Panc1 (cell line): ENCODE measurements around the gene CROCC2. TPM values are rescaled to one million over a fixed set of nuclear protein-coding genes. Genes with fewer than 3 reads are reported as not detected.

Source experiments
- ATAC-seq: fragments of 200-7000 bp; cut with Tn5 transposase; 2 replicates; pipeline ENCODE4 v1.9.1; 2020; ENCODE audit warnings: mild to moderate bottlenecking, moderate library complexity
- BruUV-seq: library from RNA; stranded (reverse); fragments of 400-500 nt; replicated peaks from 2 replicates; lab custom pipeline; 2021; lab: Mats Ljungman, UMichigan
- CTCF ChIA-PET: fragments of 300-600 bp; sonication (Branson Sonifier 250); formaldehyde crosslinking; loops from one replicate; lab custom pipeline; 2022; ENCODE audit warnings: antibody characterized with exemption; lab: Charles Lee
- POLR2A ChIA-PET: fragments of 300-600 bp; sonication (Branson Sonifier 250); formaldehyde crosslinking; loops from one replicate; lab custom pipeline; 2022; ENCODE audit warnings: antibody characterized with exemption; lab: Charles Lee
- DNase-seq: peaks from one replicate; pipeline ENCODE4 v3.0.0-alpha.2; 2010; ENCODE audit warnings: low read depth, low spot score
- H3K27ac ChIP-seq: 2 replicates; pipeline ENCODE4 v1.5.1; 2011; ENCODE audit warnings: mild to moderate bottlenecking, low read length, inconsistent platforms
- H3K27me3 ChIP-seq: fragments of 200-500 bp; sonication (Bioruptor generic); 2 replicates; pipeline ENCODE4 v1.6.0; 2014; ENCODE audit warnings: low read length, inconsistent platforms; ENCODE audit not compliant: control insufficient read depth, insufficient read depth
- H3K36me3 ChIP-seq: fragments of 200-500 bp; sonication (Bioruptor generic); 2 replicates; pipeline ENCODE4 v1.5.1; 2014; ENCODE audit warnings: inconsistent platforms, mild to moderate bottlenecking, low read length, moderate library complexity; ENCODE audit not compliant: control insufficient read depth, insufficient read depth
- H3K4me1 ChIP-seq: 2 replicates; pipeline ENCODE4 v1.5.1; 2011; ENCODE audit warnings: inconsistent platforms, mild to moderate bottlenecking, low read length, moderate library complexity; ENCODE audit not compliant: control insufficient read depth, insufficient read depth
- H3K4me3 ChIP-seq, 2 experiments: 2 replicates each; pipeline ENCODE4 v1.5.1; 2011 to 2012; ENCODE audit warnings: low read depth in 2 of 2, low read length in 2 of 2, mild to moderate bottlenecking in 2 of 2, inconsistent platforms in 1 of 2, moderate library complexity in 1 of 2
- H3K9me3 ChIP-seq: fragments of 200-500 bp; sonication (Bioruptor generic); 2 replicates; pipeline ENCODE4 v1.5.1; 2014; ENCODE audit warnings: low read depth, mild to moderate bottlenecking, inconsistent platforms, low read length, moderate library complexity; ENCODE audit not compliant: control insufficient read depth, insufficient read depth
- POLR2AphosphoS5 ChIP-seq: IDR thresholded peaks from 2 replicates; pipeline ENCODE4 v1.6.1; 2012; ENCODE audit warnings: mild to moderate bottlenecking, low read depth, low read length, moderate library complexity
- SIN3A ChIP-seq: IDR thresholded peaks from 2 replicates; pipeline ENCODE4 v1.6.1; 2012; ENCODE audit warnings: low read depth, mild to moderate bottlenecking, low read length, moderate library complexity, borderline replicate concordance; ENCODE audit not compliant: insufficient read depth
- TCF7L2 ChIP-seq: IDR thresholded peaks from 2 replicates; pipeline ENCODE4 v1.6.1; 2011; ENCODE audit warnings: mild to moderate bottlenecking, low read depth, low read length, inconsistent platforms
- in situ Hi-C: cut with HindIII; loops from 2 replicates; pipeline ENCODE4 v1.10.0; 2016; ENCODE audit warnings: low sequenced_read_pairs, low pct_unique_long_range_greater_than_20kb
- intact Hi-C: fragments of 100-400 bp; cut with micrococcal nuclease; formaldehyde crosslinking; loops from one replicate; pipeline ENCODE4 v1.10.0; 2022; ENCODE audit not compliant: unreplicated experiment
- total RNA-seq: library from RNA; stranded (reverse); gene quantifications from one replicate; pipeline ENCODE4 v1.2.1, GENCODE V29; 2021; ENCODE audit not compliant: unreplicated experiment
- TF ChIP-seq, protein P1 (sequence below), 2 experiments: IDR thresholded peaks; 2 replicates each; pipeline ENCODE4 v1.6.1; 2011 to 2012; ENCODE audit warnings: low read depth in 2 of 2, control low read depth in 1 of 2, low read length in 1 of 2, mild to moderate bottlenecking in 1 of 2, moderate library complexity in 1 of 2; ENCODE audit not compliant: insufficient read depth in 1 of 2
- TF ChIP-seq, protein P2 (sequence below): fragments of 450-650 bp; IDR thresholded peaks from 2 replicates; pipeline ENCODE4 v1.5.1; 2017; ENCODE audit warnings: mild to moderate bottlenecking

CROCC2 gene
- total RNA-seq, 1 experiment from 2014 or later = 0.23 TPM

GRCh38 chr2:240865391-240865790 lies 40.7 kb upstream of the CROCC2 start:
- BruUV-seq = no TSS peak
- in situ Hi-C loops (no loop called here), intact Hi-C loops (no loop called here)
- no peak for ATAC-seq
- no peak overlapping the region for H3K27ac ChIP-seq
- no peaks in the 10 kb centered on the region for H3K36me3 ChIP-seq
- no peaks in the 10 kb centered on the region; the same call in 1 of the 2 replicates for H3K27me3 ChIP-seq
- DNase-seq = no peak
- no peak overlapping the region for H3K4me3 ChIP-seq
- ChIA-PET CTCF (no interaction called here), POLR2A (no interaction called here)
- TF ChIP-seq, protein P1, sequence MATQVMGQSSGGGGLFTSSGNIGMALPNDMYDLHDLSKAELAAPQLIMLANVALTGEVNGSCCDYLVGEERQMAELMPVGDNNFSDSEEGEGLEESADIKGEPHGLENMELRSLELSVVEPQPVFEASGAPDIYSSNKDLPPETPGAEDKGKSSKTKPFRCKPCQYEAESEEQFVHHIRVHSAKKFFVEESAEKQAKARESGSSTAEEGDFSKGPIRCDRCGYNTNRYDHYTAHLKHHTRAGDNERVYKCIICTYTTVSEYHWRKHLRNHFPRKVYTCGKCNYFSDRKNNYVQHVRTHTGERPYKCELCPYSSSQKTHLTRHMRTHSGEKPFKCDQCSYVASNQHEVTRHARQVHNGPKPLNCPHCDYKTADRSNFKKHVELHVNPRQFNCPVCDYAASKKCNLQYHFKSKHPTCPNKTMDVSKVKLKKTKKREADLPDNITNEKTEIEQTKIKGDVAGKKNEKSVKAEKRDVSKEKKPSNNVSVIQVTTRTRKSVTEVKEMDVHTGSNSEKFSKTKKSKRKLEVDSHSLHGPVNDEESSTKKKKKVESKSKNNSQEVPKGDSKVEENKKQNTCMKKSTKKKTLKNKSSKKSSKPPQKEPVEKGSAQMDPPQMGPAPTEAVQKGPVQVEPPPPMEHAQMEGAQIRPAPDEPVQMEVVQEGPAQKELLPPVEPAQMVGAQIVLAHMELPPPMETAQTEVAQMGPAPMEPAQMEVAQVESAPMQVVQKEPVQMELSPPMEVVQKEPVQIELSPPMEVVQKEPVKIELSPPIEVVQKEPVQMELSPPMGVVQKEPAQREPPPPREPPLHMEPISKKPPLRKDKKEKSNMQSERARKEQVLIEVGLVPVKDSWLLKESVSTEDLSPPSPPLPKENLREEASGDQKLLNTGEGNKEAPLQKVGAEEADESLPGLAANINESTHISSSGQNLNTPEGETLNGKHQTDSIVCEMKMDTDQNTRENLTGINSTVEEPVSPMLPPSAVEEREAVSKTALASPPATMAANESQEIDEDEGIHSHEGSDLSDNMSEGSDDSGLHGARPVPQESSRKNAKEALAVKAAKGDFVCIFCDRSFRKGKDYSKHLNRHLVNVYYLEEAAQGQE (IDR thresholded peaks at IDR 0.05; ENCODE audit: insufficient read depth in 1 of 2, low read depth in 2 of 2, low read length in 1 of 2) = no peak
- TF ChIP-seq TCF7L2 = no peak
- TF ChIP-seq POLR2AphosphoS5 = no peak
- TF ChIP-seq SIN3A = no peak
- TF ChIP-seq, protein P2, sequence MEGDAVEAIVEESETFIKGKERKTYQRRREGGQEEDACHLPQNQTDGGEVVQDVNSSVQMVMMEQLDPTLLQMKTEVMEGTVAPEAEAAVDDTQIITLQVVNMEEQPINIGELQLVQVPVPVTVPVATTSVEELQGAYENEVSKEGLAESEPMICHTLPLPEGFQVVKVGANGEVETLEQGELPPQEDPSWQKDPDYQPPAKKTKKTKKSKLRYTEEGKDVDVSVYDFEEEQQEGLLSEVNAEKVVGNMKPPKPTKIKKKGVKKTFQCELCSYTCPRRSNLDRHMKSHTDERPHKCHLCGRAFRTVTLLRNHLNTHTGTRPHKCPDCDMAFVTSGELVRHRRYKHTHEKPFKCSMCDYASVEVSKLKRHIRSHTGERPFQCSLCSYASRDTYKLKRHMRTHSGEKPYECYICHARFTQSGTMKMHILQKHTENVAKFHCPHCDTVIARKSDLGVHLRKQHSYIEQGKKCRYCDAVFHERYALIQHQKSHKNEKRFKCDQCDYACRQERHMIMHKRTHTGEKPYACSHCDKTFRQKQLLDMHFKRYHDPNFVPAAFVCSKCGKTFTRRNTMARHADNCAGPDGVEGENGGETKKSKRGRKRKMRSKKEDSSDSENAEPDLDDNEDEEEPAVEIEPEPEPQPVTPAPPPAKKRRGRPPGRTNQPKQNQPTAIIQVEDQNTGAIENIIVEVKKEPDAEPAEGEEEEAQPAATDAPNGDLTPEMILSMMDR = no peak
- no peaks in the 10 kb centered on the region for H3K9me3 ChIP-seq
- no peaks in the 10 kb centered on the region for H3K4me1 ChIP-seq

GRCh38 chr2:240868286-240869108 lies 37.6 kb upstream of the CROCC2 start, which contains the start of gene AGXT:
Gene AGXT, plus strand, starts transcription at chr2:240868824. Its CDS starts 42 bp downstream, at chr2:240868866.
- no TSS peak for BruUV-seq
- ChIA-PET POLR2A (no interaction called here), CTCF (no interaction called here)
- no peak for DNase-seq
- intact Hi-C loops (no loop called here), in situ Hi-C loops (no loop called here)
- no peaks in the 10 kb centered on the region for H3K9me3 ChIP-seq
- TF ChIP-seq SIN3A = no peak
- TF ChIP-seq, protein P1 (IDR thresholded peaks at IDR 0.05; ENCODE audit: insufficient read depth in 1 of 2, low read depth in 2 of 2, low read length in 1 of 2) = no peak
- no peak for TF ChIP-seq POLR2AphosphoS5
- TF ChIP-seq TCF7L2 = no peak
- TF ChIP-seq, protein P2 = no peak
- H3K27ac ChIP-seq = no peak within 1 kb of the TSS
- no peaks in the 10 kb centered on the region; the same call in 1 of the 2 replicates for H3K27me3 ChIP-seq
- H3K4me3 ChIP-seq = no peak within 1 kb of the TSS
- no peak for ATAC-seq
- H3K4me1 ChIP-seq = no peaks in the 10 kb centered on the region
- no peaks in the 10 kb centered on the region for H3K36me3 ChIP-seq
